NT2/D1 (cell line): ENCODE measurements around the gene SPSB4.

Experiments
- SUZ12 ChIP-seq: IDR thresholded peaks from 2 replicates; pipeline ENCODE4 v1.6.1; 2011; ENCODE audit not compliant: insufficient read length, insufficient read depth; ENCODE audit errors: extremely low read depth
- YY1 ChIP-seq: IDR thresholded peaks from 2 replicates; pipeline ENCODE4 v1.6.1; 2011; ENCODE audit not compliant: insufficient read length, insufficient read depth

GRCh38 chr3:141009496-141009895, 41.7 kb upstream of the SPSB4 start:
- TF ChIP-seq SUZ12 = no peak
- TF ChIP-seq YY1 = no peak
